ES-I3 (cell line): ENCODE measurements around the gene UNC80.

Experiments used
- H3K36me3 ChIP-seq: 2 replicates; pipeline ENCODE4 v1.6.1; 2013; ENCODE audit warnings: mild to moderate bottlenecking, low read length, control low read depth, moderate library complexity; ENCODE audit not compliant: insufficient read depth
- H3K4me1 ChIP-seq: 2 replicates; pipeline ENCODE4 v1.6.1; 2013; ENCODE audit warnings: mild to moderate bottlenecking, control low read depth, low read length; ENCODE audit not compliant: insufficient read depth
- H3K9ac ChIP-seq: 2 replicates; pipeline ENCODE4 v1.6.1; 2013; ENCODE audit warnings: low read depth, mild to moderate bottlenecking, low read length, moderate library complexity
- H3K9me3 ChIP-seq: 2 replicates; pipeline ENCODE4 v1.6.1; 2013; ENCODE audit warnings: mild to moderate bottlenecking, low read length, moderate library complexity; ENCODE audit not compliant: control insufficient read depth, insufficient read depth

UNC80 gene

GRCh38 chr2:209771474-209772289, at the start of gene UNC80:
UNC80 (plus strand) TSS chr2:209771832; CDS start chr2:209772073, 241 bp downstream.
- H3K9me3 ChIP-seq: no peaks in the 10 kb centered on the region
- peak within 1 kb of the TSS; percentile 57; the same call in 1 of the 2 replicates for H3K9ac ChIP-seq
- peaks cover 4% of the 10 kb centered on the region; the same call in 1 of the 2 replicates for H3K4me1 ChIP-seq
- no peaks in the 10 kb centered on the region for H3K36me3 ChIP-seq

GRCh38 chr2:209726311-209726710, 45.3 kb upstream of the UNC80 start:
- Histone ChIP-seq H3K4me1 (no peaks in the 10 kb centered on the region; the same call in 1 of the 2 replicates), H3K9ac (no peak overlapping the region), H3K36me3 (no peaks in the 10 kb centered on the region), H3K9me3 (no peaks in the 10 kb centered on the region)

GRCh38 chr2:209727077-209727476, 44.6 kb upstream of the UNC80 start:
- no peaks in the 10 kb centered on the region for H3K9me3 ChIP-seq
- H3K9ac ChIP-seq: no peak overlapping the region
- H3K36me3 ChIP-seq: no peaks in the 10 kb centered on the region
- H3K4me1 ChIP-seq: no peaks in the 10 kb centered on the region; the same call in 1 of the 2 replicates

GRCh38 chr2:209734805-209735204, 36.8 kb upstream of the UNC80 start:
- Histone ChIP-seq H3K4me1 (no peaks in the 10 kb centered on the region), H3K9me3 (no peaks in the 10 kb centered on the region), H3K36me3 (no peaks in the 10 kb centered on the region), H3K9ac (no peak overlapping the region)

GRCh38 chr2:209741953-209742352, 29.7 kb upstream of the UNC80 start:
- Histone ChIP-seq H3K9ac (no peak overlapping the region), H3K9me3 (no peaks in the 10 kb centered on the region), H3K36me3 (no peaks in the 10 kb centered on the region), H3K4me1 (no peaks in the 10 kb centered on the region)

GRCh38 chr2:209753020-209753419, 18.6 kb upstream of the UNC80 start:
- Histone ChIP-seq H3K4me1 (no peaks in the 10 kb centered on the region), H3K9me3 (no peaks in the 10 kb centered on the region; the same call in 1 of the 2 replicates), H3K9ac (no peak overlapping the region), H3K36me3 (no peaks in the 10 kb centered on the region)

GRCh38 chr2:209757163-209757562, 14.5 kb upstream of the UNC80 start:
- Histone ChIP-seq H3K36me3 (no peaks in the 10 kb centered on the region), H3K9me3 (no peaks in the 10 kb centered on the region; the same call in none of the 2 replicates), H3K4me1 (no peaks in the 10 kb centered on the region), H3K9ac (no peak overlapping the region)

- Histone ChIP-seq H3K9ac (no peak overlapping the region), H3K4me1 (no peaks in the 10 kb centered on the region), H3K36me3 (no peaks in the 10 kb centered on the region), H3K9me3 (no peaks in the 10 kb centered on the region; the same call in 1 of the 2 replicates)
Measured at GRCh38 chr2:209761566-209761965, 10.1 kb upstream of the UNC80 start.

- H3K9ac ChIP-seq: no peak overlapping the region
- no peaks in the 10 kb centered on the region for H3K4me1 ChIP-seq
- no peaks in the 10 kb centered on the region for H3K36me3 ChIP-seq
- H3K9me3 ChIP-seq: no peaks in the 10 kb centered on the region; the same call in 1 of the 2 replicates
Measured at GRCh38 chr2:209762563-209762962, 9.1 kb upstream of the UNC80 start.

- Histone ChIP-seq H3K4me1 (no peaks in the 10 kb centered on the region), H3K9me3 (no peaks in the 10 kb centered on the region; the same call in 1 of the 2 replicates), H3K9ac (no peak overlapping the region), H3K36me3 (no peaks in the 10 kb centered on the region)
Measured at GRCh38 chr2:209763106-209763505, 8.5 kb upstream of the UNC80 start.

GRCh38 chr2:209766613-209767012, 5.0 kb upstream of the UNC80 start:
- H3K4me1 ChIP-seq: no peaks in the 10 kb centered on the region
- H3K9ac ChIP-seq: no peak overlapping the region
- H3K36me3 ChIP-seq: no peaks in the 10 kb centered on the region
- H3K9me3 ChIP-seq: no peaks in the 10 kb centered on the region

- H3K4me1 ChIP-seq: no peaks in the 10 kb centered on the region
- no peak overlapping the region for H3K9ac ChIP-seq
- H3K36me3 ChIP-seq: no peaks in the 10 kb centered on the region
- H3K9me3 ChIP-seq: no peaks in the 10 kb centered on the region
Measured at GRCh38 chr2:209767316-209767715, 4.3 kb upstream of the UNC80 start.

GRCh38 chr2:209768557-209768956, 3.1 kb upstream of the UNC80 start:
- H3K4me1 ChIP-seq: no peaks in the 10 kb centered on the region
- H3K9me3 ChIP-seq: no peaks in the 10 kb centered on the region
- no peak overlapping the region for H3K9ac ChIP-seq
- no peaks in the 10 kb centered on the region for H3K36me3 ChIP-seq

- H3K9me3 ChIP-seq: no peaks in the 10 kb centered on the region
- H3K4me1 ChIP-seq: peaks cover 4% of the 10 kb centered on the region; the same call in 1 of the 2 replicates
- H3K9ac ChIP-seq: peak overlapping the region; percentile 57; the same call in 1 of the 2 replicates
- no peaks in the 10 kb centered on the region for H3K36me3 ChIP-seq
Measured at GRCh38 chr2:209772290-209772685, 656 bp downstream of the UNC80 start.

GRCh38 chr2:209773377-209773776, 1.7 kb downstream of the UNC80 start:
- no peak overlapping the region for H3K9ac ChIP-seq
- H3K36me3 ChIP-seq: no peaks in the 10 kb centered on the region
- no peaks in the 10 kb centered on the region for H3K9me3 ChIP-seq
- peaks cover 4% of the 10 kb centered on the region; the same call in 1 of the 2 replicates for H3K4me1 ChIP-seq
